Esophagus muscularis mucosa (tissue), 3 donors: ENCODE results near the gene TMEM115.

Source experiments
- CTCF ChIP-seq, 3 experiments: fragments of 200-600 bp in 2 of 3; fragments of 450-650 bp in 1 of 3; sonication (generic) in 2 of 3; IDR thresholded peaks; one replicate each; pipeline ENCODE4 v1.5.1; 2017 to 2019; ENCODE audit warnings: antibody characterized with exemption in 3 of 3, mild to moderate bottlenecking in 2 of 3, moderate library complexity in 1 of 3
- EP300 ChIP-seq: sonication (generic); formaldehyde crosslinking; IDR thresholded peaks from one replicate; pipeline ENCODE4 v1.6.1; 2017; ENCODE audit warnings: antibody characterized with exemption

GRCh38 chr3:50388016-50388719 lies 28.8 kb upstream of the TMEM115 start:
- no peak for TF ChIP-seq CTCF (IDR thresholded peaks at IDR 0.05)
- TF ChIP-seq EP300: no peak
